Common myeloid progenitor, CD34-positive (primary cell): Measurements from ENCODE around the gene FOSL1.

Source experiments
- CTCF ChIA-PET: fragments of 350-600 bp; sonication (Branson Sonifier 250); formaldehyde crosslinking; loops from one replicate; lab custom pipeline; 2021; ENCODE audit warnings: antibody characterized with exemption; lab: Charles Lee
- POLR2A ChIA-PET: fragments of 350-600 bp; sonication (Branson Sonifier 250); formaldehyde crosslinking; loops from one replicate; lab custom pipeline; 2021; ENCODE audit warnings: antibody characterized with exemption; lab: Charles Lee
- DNase-seq, 3 donors: peaks; one replicate each; pipeline versions ENCODE4 v3.0.0 to v3.0.0-alpha.2; 2013
- H3K27ac ChIP-seq, 2 experiments: 1 replicate in 1 of 2; 2 replicates in 1 of 2; pipeline ENCODE4 v1.7.0; 2013; ENCODE audit warnings: inconsistent platforms in 2 of 2, low read length in 2 of 2, mild to moderate bottlenecking in 2 of 2, low read depth in 1 of 2, moderate library complexity in 1 of 2; ENCODE audit not compliant: severe bottlenecking in 2 of 2, insufficient read depth in 1 of 2, poor library complexity in 1 of 2
- H3K27me3 ChIP-seq, 5 experiments: replicated peaks in 2 of 5; 1 replicate in 3 of 5; 2 replicates in 2 of 5; pipeline versions ENCODE4 v1.6.1 to v1.7.0; 2013; ENCODE audit warnings: low read length in 4 of 5, mild to moderate bottlenecking in 2 of 5, moderate library complexity in 2 of 5, inconsistent platforms in 1 of 5; ENCODE audit not compliant: insufficient read depth in 5 of 5, control insufficient read depth in 4 of 5
- H3K36me3 ChIP-seq, 4 experiments: 1 replicate in 2 of 4; 2 replicates in 2 of 4; pipeline versions ENCODE4 v1.6.1 to v1.7.0; 2013; ENCODE audit warnings: low read length in 3 of 4, control low read depth in 1 of 4, mild to moderate bottlenecking in 1 of 4; ENCODE audit not compliant: control insufficient read depth in 4 of 4, insufficient read depth in 4 of 4
- H3K4me1 ChIP-seq, 4 experiments: 1 replicate in 3 of 4; 2 replicates in 1 of 4; pipeline versions ENCODE4 v1.6.1 to v1.7.1; 2013; ENCODE audit warnings: low read length in 3 of 4, mild to moderate bottlenecking in 3 of 4, control low read depth in 1 of 4, inconsistent platforms in 1 of 4, moderate library complexity in 1 of 4; ENCODE audit not compliant: control insufficient read depth in 4 of 4, insufficient read depth in 4 of 4; ENCODE audit errors: control extremely low read depth in 1 of 4
- H3K4me3 ChIP-seq, 7 experiments: 1 replicate in 4 of 7; 2 replicates in 3 of 7; pipeline versions ENCODE4 v1.5.1 to v1.7.0; 2013; ENCODE audit warnings: mild to moderate bottlenecking in 7 of 7, low read length in 6 of 7, moderate library complexity in 6 of 7, inconsistent platforms in 2 of 7, low read depth in 2 of 7, control low read depth in 1 of 7; ENCODE audit not compliant: insufficient read depth in 4 of 7, control insufficient read depth in 1 of 7; ENCODE audit errors: extremely low read depth in 1 of 7
- H3K9me3 ChIP-seq, 5 experiments: 1 replicate in 4 of 5; 2 replicates in 1 of 5; pipeline versions ENCODE4 v1.6.1 to v1.7.1; 2013; ENCODE audit warnings: low read length in 4 of 5, mild to moderate bottlenecking in 2 of 5, inconsistent platforms in 1 of 5, low read depth in 1 of 5, moderate library complexity in 1 of 5; ENCODE audit not compliant: control insufficient read depth in 4 of 5, insufficient read depth in 2 of 5; ENCODE audit errors: control extremely low read depth in 1 of 5
- WGBS: methylation state at CpG from one replicate; pipeline ENCODE4 v1.1.5; 2013; ENCODE audit not compliant: insufficient coverage; 5-methylcytosine and 5-hydroxymethylcytosine counted together

The FOSL1 gene

GRCh38 chr11:65880027-65880426 lies 20.2 kb downstream of the FOSL1 start:
- no peak for DNase-seq
- WGBS: 61% methylated on average over 7 of the region's 7 CpGs
- Histone ChIP-seq H3K4me1 (peaks cover 0 to 42% (median 29%) of the 10 kb centered on the region in 4 experiments), H3K4me3 (peak overlapping the region in 6 of 7 experiments; percentile 31 to 72 (median 56)), H3K9me3 (no peaks in the 10 kb centered on the region), H3K27me3 (no peaks in the 10 kb centered on the region), H3K36me3 (peaks cover 2 to 37% (median 24%) of the 10 kb centered on the region in 4 experiments), H3K27ac (peak overlapping the region in 1 of 2 experiments; percentile 54)
- POLR2A ChIA-PET: interaction anchor here (0.9 to 2.2 kb wide), 4 partner anchors 10 to 22 kb away, joined by 3 to 6 read pairs (median 4); partner anchors contain the start of genes CCDC85B and CFL1
- CTCF ChIA-PET: interaction anchor here (0.9 to 11.9 kb wide), 4 partner anchors 9 to 32 kb away, joined by 3 to 168 read pairs (median 15); partner anchors contain the start of genes CCDC85B, EFEMP2 and FIBP

- Histone ChIP-seq H3K36me3 (peaks cover 2 to 33% (median 21%) of the 10 kb centered on the region in 4 experiments), H3K4me3 (peak within 1 kb of the TSS in 6 of 7 experiments; percentile 31 to 72 (median 56)), H3K27ac (peak within 1 kb of the TSS; percentile 4 to 54), H3K4me1 (peaks cover 0 to 39% (median 26%) of the 10 kb centered on the region in 4 experiments), H3K27me3 (no peaks in the 10 kb centered on the region), H3K9me3 (no peaks in the 10 kb centered on the region)
- POLR2A ChIA-PET: interaction anchor here (0.6 to 2.2 kb wide), 5 partner anchors 11 to 380 kb away, joined by 3 to 6 read pairs (median 3); partner anchors contain the start of genes CCDC85B and CFL1
- WGBS: 0% methylated on average over 7 of the region's 7 CpGs
- peak in 2 of 3 donors; percentile 78 to 85 for DNase-seq
- CTCF ChIA-PET: interaction anchor here (0.9 to 5.6 kb wide), 5 partner anchors 9 to 32 kb away, joined by 3 to 27 read pairs (median 3); partner anchors contain the start of genes CCDC85B and FIBP
These were observed 20.6 kb downstream of the FOSL1 start, which contains the start of gene CTSW for GRCh38 chr11:65879617-65880016. Gene CTSW (plus strand): TSS chr11:65879837. CDS start chr11:65879855, 18 bp downstream.

GRCh38 chr11:65873318-65874156 lies 26.7 kb downstream of the FOSL1 start:
- Histone ChIP-seq H3K27ac (peak overlapping the region in 1 of 2 experiments; percentile 43), H3K4me3 (peak overlapping the region; percentile 10 to 82 (median 65)), H3K27me3 (no peaks in the 10 kb centered on the region), H3K9me3 (no peaks in the 10 kb centered on the region), H3K36me3 (peaks cover 0 to 1% (median 0%) of the 10 kb centered on the region in 4 experiments), H3K4me1 (peaks cover 0 to 53% (median 40%) of the 10 kb centered on the region in 4 experiments)
- 2% methylated on average over 27 of the region's 54 CpGs for WGBS
- DNase-seq: peak; percentile 84 to 89 (median 89)
- ChIA-PET CTCF (interaction anchor here (7.7 to 11.0 kb wide), 2 partner anchors 12 kb away, joined by 81 to 168 read pairs; partner anchors contain the start of genes CCDC85B, FIBP and MUS81), POLR2A (interaction anchor here (1.0 kb wide), 1 partner anchor 19 kb away, joined by 4 read pairs; no protein-coding TSS in a partner anchor)

GRCh38 chr11:65872586-65873317 lies 27.4 kb downstream of the FOSL1 start, which contains the start of gene EFEMP2:
Gene EFEMP2 (minus strand): TSS chr11:65872800. CDS start chr11:65872354, 446 bp downstream.
- peaks cover 0 to 51% (median 41%) of the 10 kb centered on the region in 4 experiments for H3K4me1 ChIP-seq
- peak within 1 kb of the TSS; percentile 10 to 82 (median 65) for H3K4me3 ChIP-seq
- H3K27me3 ChIP-seq: no peaks in the 10 kb centered on the region
- peak within 1 kb of the TSS in 1 of 2 experiments; percentile 43 for H3K27ac ChIP-seq
- ChIA-PET POLR2A (interaction anchor here (1.1 to 2.8 kb wide), 2 partner anchors 13 to 15 kb away, joined by 4 to 22 read pairs; partner anchors contain the start of genes CFL1 and MUS81), CTCF (interaction anchor here (0.7 to 11.0 kb wide), 4 partner anchors 12 to 93 kb away, joined by 3 to 168 read pairs (median 42); partner anchors contain the start of genes CCDC85B, FIBP and MUS81)
- WGBS: 2% methylated on average over 50 of the region's 69 CpGs
- peaks cover 0 to 4% (median 2%) of the 10 kb centered on the region in 4 experiments for H3K36me3 ChIP-seq
- DNase-seq: peak in 1 of 3 donors; percentile 19
- H3K9me3 ChIP-seq: no peaks in the 10 kb centered on the region

- Histone ChIP-seq H3K27ac (no peak overlapping the region), H3K27me3 (no peaks in the 10 kb centered on the region), H3K9me3 (no peaks in the 10 kb centered on the region), H3K4me3 (peak overlapping the region in 2 of 7 experiments; percentile 13 to 74), H3K36me3 (peaks cover 0 to 6% (median 4%) of the 10 kb centered on the region in 4 experiments), H3K4me1 (peaks cover 0 to 51% (median 43%) of the 10 kb centered on the region in 4 experiments)
- CTCF ChIA-PET: interaction anchor here (0.7 to 11.0 kb wide), 8 partner anchors 11 to 263 kb away, joined by 3 to 168 read pairs (median 4); partner anchors contain the start of genes CCDC85B, FIBP, KAT5 and MUS81
- DNase-seq: no peak
- WGBS: 88% methylated on average over 22 of the region's 26 CpGs
- POLR2A ChIA-PET: interaction anchor here (1.1 to 2.8 kb wide), 3 partner anchors 12 to 20 kb away, joined by 4 to 22 read pairs (median 4); partner anchors contain the start of genes CFL1 and MUS81
These were observed 28.2 kb downstream of the FOSL1 start for GRCh38 chr11:65871811-65872548.
